HFF-Myc (cell line): ENCODE results near the gene LRCH1.
"Not testable (repeated sequence)": the region's sequence is repeated elsewhere in the genome, so short reads cannot be mapped to it uniquely, and the experiment has no call there.

Experiments
- DNase-seq: peaks from one replicate; pipeline ENCODE4 v3.0.0-alpha.2; 2011; ENCODE audit warnings: low read depth; ENCODE audit errors: extremely low read depth
- H3K4me3 ChIP-seq: replicated peaks from 2 replicates; pipeline ENCODE4 v1.5.1; 2011; ENCODE audit warnings: low read depth, mild to moderate bottlenecking, control low read depth, low read length
- CTCF ChIP-seq: IDR thresholded peaks from 2 replicates; pipeline ENCODE4 v1.5.1; 2012; ENCODE audit warnings: mild to moderate bottlenecking, low read depth, low read length, control low read depth; ENCODE audit errors: missing control alignments

Gene LRCH1

GRCh38 chr13:46552889-46553520 is at the start of gene LRCH1:
Gene LRCH1, plus strand, starts transcription at chr13:46553170. Its CDS starts 227 bp downstream, at chr13:46553397.
- no peak for DNase-seq
- TF ChIP-seq CTCF = no peak
- peak within 1 kb of the TSS; percentile 88 for H3K4me3 ChIP-seq

GRCh38 chr13:46504036-46504435 is 48.9 kb upstream of the LRCH1 start:
- no peak for TF ChIP-seq CTCF
- H3K4me3 ChIP-seq = no peak overlapping the region
- DNase-seq = no peak

GRCh38 chr13:46507981-46508380 is 45.0 kb upstream of the LRCH1 start:
- no peak for DNase-seq
- no peak for TF ChIP-seq CTCF
- H3K4me3 ChIP-seq = no peak overlapping the region

- DNase-seq = no peak
- H3K4me3 ChIP-seq = no peak overlapping the region
- no peak for TF ChIP-seq CTCF
Measured at GRCh38 chr13:46509981-46510380, 43.0 kb upstream of the LRCH1 start.

- no peak overlapping the region for H3K4me3 ChIP-seq
- TF ChIP-seq CTCF = no peak
- DNase-seq = no peak
Measured at GRCh38 chr13:46515803-46516202, 37.2 kb upstream of the LRCH1 start.

GRCh38 chr13:46516599-46517338 is 36.2 kb upstream of the LRCH1 start:
- TF ChIP-seq CTCF = no peak
- no peak for DNase-seq
- no peak overlapping the region for H3K4me3 ChIP-seq

- DNase-seq, H3K4me3 ChIP-seq: not testable (repeated sequence)
Measured at GRCh38 chr13:46517748-46518147, 35.2 kb upstream of the LRCH1 start.
